ENCODE results near the gene TPSB2.
"Not testable (repeated sequence)": the region's sequence is repeated elsewhere in the genome, so short reads cannot be mapped to it uniquely, and the experiment has no call there.

TPSB2 gene

DNA sequence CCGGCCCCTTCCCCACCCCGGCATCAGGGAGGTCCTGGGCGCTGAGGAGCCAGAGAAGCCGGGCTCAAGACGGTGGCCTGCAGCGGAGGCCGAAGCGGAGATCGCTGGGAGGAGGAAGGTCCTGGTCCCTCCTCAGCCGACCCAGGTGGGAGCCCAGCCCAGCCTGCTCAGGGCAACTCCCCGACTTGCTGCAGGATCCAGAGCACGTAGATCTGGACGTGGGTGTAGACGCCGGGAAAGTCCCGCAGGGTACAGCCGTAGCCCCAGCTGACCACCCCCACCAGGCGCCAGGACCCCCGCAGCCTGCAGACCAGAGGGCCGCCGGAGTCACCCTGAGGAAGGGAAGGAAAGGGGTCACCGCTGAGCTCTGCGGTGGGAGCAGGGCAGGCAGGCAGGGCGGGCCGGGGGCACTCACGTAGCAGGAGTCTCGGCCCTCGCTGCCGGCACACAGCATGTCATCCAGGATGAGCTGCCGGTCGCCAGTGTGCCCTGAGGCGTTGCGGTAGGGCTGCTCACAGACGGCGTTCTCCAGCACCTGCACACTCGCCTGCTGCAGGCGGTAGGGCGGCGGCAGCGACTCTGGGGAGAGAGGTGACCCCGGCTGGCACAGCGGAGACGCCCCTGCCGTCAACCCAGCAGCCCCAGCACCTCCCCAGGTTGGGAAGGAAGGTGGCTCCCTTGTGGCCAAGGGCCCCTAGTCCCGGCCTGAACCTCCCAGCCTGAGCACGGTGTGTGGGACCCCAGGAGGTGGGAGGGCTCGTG is 31.3 kb upstream of the TPSB2 start:
- DNase-seq = no peak

DNA sequence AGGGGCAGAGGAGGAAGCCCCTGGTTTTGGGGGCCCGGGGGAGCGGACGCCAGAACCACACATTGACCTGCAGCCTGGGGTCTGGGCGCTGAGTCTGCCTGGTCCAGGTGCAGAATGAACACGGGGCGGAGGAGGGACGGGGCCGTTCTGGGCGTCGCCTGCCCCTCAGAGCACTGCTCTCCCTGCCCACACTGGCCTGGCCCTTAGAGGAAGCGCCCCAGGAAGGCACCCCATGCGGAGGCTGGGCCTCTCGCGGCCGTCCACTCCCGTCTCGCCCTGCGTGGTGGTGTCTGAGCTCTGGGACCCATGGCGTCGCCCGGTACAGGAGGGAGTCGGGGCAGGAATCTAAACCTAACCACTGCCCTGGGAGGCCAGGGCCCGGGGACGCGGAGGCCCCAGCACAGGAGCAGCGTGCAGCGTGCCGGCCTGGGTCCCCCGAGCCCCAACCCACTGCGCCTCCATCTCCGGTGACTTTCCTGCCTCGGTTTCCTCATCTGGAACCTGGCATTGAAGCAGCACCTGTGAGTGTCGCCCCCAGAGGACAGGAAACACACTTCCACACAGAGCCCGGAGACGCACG is 30.2 kb upstream of the TPSB2 start:
- no peak for DNase-seq

DNA sequence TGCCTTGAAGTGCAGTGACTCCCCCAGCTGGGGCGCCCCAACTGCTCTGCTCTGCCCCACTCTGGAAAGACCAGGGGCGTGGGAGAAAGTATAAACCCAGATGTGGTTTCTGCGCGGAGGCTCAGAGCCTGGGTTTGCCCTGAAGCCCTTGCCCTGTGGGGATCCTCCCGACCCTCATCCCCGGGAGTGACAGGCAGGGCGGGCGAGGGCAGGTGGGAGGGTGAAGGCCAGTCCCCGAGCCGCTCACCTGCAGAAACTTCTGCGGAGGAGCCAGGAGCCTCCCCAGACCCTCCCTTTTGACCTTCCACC is 29.7 kb upstream of the TPSB2 start:
- no peak for DNase-seq

DNA sequence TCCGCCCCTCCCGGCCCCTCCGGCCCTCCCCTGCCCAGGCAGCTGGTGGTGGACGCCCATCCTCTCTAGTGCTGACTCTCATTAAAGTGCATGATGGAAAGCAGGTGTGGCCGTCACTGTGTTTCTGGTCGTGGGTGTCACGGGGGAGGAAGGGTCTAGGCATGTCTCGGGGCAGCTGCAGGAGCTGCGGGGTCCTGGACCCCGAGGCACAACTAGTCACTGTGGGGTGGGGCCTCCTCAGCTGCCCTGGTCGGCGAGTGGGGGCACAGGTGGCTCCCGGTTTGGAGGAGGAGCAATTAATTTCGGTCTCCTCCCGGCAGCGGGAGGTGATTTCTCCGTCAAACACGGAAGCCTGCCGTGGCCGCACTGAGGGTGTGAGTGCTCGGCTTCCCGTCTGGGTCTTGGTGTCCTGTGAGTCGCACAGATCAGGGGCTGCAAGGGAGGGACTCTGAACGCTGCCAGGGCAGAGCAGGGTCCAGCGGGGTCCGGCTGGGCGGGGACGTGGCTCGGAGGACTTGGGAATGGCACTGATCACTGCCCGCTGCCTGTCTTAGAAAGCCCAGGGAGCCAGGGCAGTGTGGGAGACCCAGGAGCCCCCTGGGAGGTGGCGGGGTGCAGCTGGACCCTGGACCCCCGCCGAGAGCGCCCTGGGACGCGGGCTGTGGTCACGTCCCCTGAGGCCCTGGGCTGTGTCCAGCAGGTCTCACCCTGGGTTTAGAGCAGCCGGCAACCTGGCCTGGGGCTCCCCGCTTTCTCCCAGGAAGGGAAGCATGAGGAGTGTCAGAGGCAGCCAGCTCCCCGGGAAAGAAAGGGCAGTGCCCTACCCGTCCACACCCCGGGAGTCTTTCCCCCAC is 29.1 kb upstream of the TPSB2 start:
- DNase-seq = peak; percentile 24

DNA sequence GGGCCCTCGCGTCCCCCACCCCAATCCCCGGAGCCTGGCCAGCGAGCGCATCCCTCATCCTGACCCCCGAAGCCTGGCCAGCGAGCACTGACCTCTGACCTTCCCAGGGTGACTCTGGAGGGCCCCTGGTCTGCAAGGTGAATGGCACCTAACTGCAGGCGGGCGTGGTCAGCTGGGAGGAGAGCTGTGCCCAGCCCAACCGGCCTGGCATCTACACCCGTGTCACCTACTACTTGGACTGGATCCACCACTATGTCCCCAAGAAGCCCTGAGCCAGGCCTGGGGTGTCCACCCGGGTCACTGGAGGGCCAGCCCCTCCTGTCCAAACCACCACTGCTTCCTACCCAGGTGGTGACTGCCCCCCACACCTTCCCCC is 28.2 kb upstream of the TPSB2 start:
- no peak for DNase-seq

DNA sequence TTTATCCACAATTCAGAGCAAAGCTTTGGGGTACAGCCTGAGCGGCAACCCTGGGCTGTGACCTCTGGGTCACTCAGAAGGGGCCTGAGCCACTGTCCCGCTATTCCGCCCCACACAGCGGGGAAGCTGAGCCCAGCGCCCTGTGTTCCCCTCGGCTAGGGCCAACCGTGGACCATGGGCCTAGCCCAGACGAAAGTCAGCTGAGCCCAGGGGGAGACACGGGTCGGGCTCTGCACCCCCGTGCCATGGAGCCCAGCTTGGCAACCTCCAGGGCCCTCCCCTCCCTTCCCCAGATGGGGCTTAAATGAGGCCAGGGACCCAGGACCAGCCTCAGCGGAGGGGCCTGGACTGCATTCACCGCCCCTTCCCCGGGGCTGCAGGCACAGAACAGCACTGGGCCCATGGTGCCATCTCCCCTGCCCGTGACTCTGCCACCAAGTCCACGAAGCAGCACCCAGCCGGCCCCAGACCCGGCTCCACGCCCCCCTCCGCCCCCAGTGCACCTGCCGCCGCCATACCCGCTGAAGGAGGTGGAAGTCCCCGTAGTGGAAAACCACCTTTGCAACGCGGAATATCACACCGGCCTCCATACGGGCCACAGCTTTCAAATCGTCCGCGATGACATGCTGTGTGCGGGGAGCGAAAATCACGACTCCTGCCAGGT is 27.7 kb upstream of the TPSB2 start:
- DNase-seq = no peak

DNA sequence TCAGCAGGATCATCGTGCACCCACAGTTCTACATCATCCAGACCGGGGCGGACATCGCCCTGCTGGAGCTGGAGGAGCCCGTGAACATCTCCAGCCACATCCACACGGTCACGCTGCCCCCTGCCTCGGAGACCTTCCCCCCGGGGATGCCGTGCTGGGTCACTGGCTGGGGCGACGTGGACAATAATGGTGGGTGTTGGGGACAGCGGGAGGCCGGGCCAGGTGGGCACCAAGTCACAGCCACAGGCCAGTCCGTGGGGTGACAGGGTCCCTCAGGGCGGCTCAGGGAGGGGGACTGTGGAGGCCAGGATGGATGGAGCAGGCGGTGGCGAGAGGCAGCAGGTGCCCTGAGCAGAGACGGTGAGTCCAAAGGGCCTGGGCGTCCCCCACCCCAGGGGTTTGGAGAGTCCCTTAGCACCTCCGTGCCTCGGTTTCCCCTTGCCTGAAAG is 26.9 kb upstream of the TPSB2 start:
- DNase-seq = no peak

DNA sequence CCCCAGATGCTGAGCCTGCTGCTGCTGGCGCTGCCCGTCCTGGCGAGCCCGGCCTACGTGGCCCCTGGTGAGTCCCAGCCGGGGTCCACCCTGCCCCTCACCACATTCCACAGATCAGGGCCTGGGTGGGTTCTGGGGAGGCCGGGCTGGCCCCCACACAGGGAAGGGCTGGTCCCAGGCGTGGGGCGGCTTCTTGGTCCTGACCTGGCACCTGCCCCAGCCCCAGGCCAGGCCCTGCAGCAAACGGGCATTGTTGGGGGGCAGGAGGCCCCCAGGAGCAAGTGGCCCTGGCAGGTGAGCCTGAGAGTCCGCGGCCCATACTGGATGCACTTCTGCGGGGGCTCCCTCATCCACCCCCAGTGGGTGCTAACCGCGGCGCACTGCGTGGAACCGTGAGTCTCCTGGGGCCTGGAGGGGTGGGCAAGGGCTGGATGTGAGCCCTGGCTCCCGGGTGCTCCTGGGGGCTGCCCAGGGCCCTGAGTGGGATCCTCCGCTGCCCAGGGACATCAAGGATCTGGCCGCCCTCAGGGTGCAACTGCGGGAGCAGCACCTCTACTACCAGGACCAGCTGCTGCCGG is 26.4 kb upstream of the TPSB2 start:
- not testable (repeated sequence) for DNase-seq

DNA sequence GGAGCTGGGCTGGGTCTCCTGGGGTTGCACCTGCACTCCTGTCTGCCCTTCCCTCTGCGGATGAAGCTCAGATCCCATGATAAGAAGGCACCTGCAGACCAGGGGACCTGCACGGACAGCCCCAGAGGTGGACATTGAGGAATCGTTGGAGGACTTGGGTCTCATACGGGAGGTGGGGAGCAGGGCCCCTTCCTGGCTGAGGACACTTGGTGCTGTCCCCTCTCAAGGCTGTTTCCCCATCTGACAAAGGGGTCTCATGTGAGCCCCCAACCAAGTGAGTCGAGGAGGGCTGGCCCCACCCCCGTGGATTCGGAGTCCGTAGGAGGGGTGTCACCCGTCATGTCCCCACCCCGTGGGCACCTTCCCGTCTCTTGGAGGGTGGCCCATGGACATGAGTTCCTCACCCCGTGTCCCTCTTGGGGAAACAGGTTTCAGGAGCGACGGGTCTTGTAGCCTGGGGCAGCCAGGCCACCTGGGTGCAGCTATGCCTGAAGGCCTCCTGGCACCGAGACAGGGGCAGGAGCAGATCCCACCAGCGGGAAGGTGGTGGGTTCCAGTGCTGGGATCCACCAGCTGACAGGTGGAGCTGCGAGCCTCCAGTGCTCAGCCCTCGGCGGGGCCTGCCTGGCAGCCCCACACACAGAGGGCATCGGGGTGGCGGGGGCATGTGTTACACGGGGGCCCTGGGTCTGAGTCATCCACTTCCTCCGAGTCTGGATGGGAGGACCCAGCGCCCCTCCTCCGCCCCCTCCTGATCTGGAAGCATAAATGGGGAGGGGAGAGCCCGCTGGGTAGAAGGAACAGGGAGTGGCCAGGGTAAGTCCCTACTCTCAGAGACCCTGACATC is 25.5 kb upstream of the TPSB2 start, which contains the start of gene TPSD1:
Gene TPSD1, plus strand, starts transcription at position 794 of the 847 bp plus-strand sequence. CDS start 212 bp downstream, outside the sequence.
- DNase-seq = not testable (repeated sequence)

DNA sequence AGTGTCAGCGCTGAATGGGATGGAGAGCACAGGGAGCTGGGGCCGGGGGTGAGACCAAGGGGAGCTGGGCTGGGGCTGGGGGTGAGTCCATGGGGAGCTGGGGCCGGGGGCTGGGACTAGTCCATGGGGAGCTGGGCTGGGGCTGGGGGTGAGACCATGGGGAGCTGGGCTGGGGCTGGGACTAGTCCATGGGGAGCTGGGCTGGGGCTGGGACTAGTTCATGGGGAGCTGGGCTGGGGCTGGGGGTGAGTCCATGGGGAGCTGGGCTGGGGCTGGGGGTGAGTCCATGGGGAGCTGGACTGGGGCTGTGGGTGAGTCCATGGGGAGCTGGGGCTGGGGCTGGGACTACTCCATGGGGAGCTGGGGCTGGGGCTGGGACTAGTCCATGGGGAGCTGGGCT is 24.8 kb upstream of the TPSB2 start:
- DNase-seq = not testable (repeated sequence)

DNA sequence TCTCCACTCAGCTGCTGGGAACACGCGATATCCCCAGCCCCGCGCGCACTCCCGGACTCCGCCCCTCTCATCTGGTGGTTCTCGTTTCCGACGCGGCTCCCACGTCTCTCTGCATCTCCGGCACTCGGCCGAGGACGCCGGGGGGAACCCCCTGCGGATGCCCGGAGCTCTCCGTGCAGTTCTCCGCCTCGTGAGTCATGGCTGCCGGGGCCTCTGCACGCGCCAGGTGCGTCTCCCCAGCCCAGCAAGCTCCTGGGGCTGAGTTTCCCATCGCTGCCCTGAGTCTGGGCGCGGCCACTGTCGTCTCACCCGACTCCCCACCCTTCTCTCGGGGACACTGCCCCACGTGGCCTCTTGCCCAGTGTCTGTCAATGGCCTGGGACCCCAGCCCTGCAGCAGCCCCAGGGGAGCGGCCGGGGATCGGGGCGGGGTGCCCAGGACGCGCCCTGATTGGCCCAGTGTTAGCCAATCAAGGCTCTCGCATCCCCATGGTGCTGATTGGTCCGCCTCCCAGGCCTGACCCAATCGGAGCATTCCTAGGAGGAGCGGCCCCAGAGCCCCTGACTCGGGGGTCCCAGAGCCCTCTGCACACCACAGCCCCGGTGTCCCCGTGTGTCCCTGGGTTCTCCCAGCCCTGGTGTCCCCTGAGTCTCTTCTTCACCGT is 23.8 kb upstream of the TPSB2 start:
- not testable (repeated sequence) for DNase-seq

DNA sequence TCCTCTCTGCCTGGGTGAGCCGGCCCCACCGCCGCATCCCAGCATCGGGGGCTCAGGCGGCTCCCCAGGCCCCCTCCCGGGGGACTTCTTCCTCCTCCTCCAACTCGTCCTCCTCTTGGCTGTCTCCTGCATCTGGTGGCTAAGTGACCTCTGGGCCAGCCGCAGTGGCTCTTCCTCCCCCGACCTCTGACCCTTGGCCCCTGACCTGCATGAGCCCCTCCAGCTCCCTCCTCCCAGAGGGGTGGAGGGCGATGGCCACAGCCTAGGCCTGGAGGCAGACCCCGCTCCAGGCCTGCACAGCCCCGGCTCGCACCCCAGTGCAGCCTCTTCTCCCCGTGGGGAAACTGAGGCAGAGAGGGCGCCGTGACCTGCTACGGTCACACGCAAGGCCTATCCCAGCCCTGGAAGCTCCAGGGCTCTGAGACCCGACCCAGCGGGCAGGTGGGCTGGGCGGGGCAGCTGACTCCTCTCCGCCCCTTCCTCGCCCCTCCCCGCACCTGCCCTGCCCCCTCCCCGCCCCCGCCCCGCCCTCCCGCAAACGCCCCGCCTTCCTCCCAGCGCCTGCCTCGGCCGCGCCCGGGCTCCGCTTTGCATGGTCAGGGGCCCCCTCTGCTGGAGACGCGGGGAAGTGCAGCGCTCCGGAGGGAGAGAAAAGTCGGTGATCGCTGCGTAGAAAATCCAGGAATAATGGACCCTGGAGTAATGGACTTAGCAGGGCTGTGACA is 19.2 kb upstream of the TPSB2 start:
- DNase-seq = not testable (repeated sequence)

DNA sequence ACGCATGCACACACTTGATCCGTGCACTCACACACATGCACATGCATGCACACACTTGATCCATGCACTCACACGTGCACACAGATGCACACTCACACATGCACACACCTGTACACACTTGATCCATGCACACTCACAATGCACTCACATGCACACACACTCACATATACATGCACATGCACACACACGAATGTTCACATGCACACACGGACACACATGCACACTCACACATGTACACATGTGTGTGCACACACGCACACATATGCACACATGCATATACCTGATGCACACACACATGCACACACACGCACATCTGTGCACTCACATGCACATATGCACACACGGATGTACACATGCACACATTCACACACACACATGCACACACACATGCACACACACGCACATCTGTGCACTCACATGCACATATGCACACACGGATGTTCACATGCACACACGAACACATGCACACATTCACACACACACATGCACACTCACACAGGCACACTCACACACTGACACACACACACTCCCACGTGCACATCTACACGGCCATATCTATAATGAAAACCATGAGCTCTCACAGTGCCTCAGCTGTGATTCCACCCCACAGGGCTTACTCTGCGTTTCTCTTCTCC is 18.0 kb upstream of the TPSB2 start:
- not testable (repeated sequence) for DNase-seq

DNA sequence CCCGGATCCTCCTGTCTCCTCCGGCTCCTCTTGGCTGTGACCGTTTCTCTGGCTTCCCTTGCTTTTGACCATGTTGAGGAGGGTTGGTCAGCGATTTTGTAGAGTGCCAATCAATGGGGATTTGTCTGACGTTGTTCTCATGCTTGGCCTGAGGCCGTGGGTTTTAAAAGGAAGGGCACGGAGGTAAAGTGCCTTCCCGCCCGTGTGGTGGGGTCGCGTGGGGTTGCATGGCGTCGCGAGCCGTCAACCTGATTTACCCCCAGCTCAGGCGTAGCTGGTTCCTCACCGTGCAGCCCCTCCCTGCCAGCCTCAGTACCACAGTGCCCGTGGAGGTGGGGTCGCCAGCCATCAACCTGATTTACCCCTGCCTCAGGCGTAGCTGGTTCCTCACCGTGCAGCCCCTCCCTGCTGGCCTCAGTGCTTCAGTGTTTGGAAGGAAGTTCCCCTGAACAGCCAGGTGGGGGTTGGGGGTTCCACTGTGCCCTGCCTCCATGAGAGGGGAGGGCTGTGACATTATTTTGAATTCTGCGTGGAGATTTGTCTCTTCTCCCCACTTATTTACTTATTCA is 15.6 kb upstream of the TPSB2 start:
- DNase-seq = no peak

DNA sequence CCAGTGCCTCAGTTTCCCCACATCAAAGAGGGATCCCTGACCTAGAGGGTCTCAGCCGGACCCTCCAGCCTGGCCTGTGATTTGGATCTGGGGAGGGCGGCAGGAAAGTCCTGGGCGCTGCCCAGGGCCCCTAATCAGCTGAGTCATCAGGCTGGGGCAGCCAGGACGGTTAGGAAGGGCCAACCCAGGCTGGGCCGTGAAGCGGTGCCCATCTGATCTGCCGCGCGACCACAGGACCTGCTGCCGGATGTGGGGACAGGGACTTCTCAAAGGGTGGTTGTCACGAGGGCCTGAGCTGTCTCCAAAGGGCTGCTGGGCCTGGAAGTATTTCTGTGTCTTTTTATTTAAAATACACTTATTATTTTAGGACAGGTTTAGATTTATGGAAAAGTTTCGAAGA is 14.9 kb upstream of the TPSB2 start:
- DNase-seq = no peak

DNA sequence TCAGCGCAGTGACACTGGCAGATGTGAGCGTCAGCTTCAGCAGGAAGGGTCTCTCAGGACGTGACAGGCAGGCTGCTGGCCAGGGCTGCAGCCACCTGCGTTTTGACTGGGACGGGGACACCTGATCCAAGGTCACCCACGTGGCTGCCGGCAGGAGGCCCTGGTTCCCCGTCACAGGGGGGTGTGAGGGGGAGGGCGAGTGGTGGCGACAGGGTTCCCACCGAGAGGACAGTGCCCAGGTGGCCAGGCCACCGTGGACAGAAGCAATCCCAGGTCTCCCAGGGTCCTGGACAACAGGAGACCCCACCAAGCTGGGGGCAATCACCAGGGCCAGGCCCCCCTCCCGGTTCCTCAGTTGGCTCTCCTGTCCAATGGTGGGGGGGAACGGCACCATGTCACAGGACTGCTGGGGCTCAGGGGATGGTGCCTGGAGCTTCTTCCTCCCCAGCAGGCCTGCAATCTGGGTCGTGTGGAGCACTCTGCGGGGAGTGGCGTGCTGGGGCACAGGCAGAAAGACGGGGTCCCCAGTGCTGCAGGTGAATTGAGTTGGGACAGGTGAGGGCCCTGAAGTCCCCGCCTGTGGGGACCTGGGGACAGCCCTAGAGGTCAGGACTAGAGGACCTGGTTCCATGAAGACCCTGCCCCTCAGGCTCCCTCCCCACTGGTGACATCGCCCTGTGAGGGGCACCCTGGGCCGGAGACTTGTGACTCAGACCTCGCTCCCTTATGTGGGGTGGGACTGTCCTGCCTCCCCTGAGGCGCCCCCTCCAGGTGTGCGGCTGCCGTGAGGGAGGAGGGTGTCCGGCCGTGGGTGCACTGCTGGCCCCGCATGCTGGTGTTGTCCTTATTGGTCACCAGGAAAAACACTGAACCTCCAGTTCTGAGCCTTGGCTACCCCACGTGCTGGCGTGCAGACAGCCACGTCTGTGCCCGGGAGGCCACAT is 14.2 kb upstream of the TPSB2 start:
- not testable (repeated sequence) for DNase-seq

DNA sequence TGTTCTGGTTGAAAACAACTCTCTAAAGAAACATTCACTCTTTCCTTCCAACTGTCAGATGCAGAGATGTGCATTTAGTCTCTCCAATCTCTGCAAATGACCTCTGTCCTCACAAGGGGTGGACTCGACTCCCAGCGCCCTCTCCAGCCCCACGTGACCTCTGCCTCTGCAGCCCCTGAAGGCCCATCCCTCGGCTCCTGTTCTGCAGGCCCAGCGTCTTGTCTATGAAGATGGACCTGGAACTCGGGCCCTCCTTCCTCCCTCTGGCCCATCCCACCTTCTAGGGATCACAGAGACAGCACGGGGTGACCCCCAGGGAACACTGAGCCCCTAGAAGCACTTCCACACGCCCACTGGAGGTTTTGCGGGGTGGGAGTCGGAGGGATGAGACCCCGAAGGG is 13.4 kb upstream of the TPSB2 start:
- not testable (repeated sequence) for DNase-seq

DNA sequence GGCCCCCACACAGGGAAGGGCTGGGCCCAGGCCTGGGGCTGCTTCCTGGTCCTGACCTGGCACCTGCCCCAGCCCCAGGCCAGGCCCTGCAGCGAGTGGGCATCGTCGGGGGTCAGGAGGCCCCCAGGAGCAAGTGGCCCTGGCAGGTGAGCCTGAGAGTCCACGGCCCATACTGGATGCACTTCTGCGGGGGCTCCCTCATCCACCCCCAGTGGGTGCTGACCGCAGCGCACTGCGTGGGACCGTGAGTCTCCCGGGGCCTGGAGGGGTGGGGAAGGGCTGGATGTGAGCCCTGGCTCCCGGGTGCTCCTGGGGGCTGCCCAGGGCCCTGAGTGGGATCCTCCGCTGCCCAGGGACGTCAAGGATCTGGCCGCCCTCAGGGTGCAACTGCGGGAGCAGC is 11.1 kb upstream of the TPSB2 start:
- not testable (repeated sequence) for DNase-seq

DNA sequence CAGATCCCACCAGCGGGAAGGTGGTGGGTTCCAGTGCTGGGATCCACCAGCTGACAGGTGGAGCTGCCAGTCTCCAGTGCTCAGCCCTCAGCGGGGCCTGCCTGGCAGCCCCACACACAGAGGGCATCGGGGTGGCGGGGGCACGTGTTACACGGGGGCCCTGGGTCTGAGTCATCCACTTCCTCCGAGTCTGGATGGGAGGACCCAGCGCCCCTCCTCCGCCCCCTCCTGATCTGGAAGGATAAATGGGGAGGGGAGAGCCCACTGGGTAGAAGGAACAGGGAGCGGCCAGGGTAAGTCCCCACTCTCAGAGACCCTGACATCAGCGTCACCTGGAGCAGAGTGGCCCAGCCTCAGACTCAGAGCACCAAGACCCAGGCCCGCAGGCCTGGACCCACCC is 10.5 kb upstream of the TPSB2 start, which contains the start of gene TPSAB1:
Gene TPSAB1, plus strand, starts transcription at position 270 of the 400 bp plus-strand sequence. CDS start 234 bp downstream, outside the sequence.
- not testable (repeated sequence) for DNase-seq
